Stimulated activated CD4-positive, alpha-beta T cell treated with anti-CD3 and anti-CD28 coated beads, TNF-alpha, amount 100 ng/mL, for 1 hour (primary cell): Measurements from ENCODE around the gene GPX5.
A peak's percentile ranks its signal among the peaks of the same experiment; 100 is the strongest.
"Not testable (repeated sequence)": the region's sequence is repeated elsewhere in the genome, so short reads cannot be mapped to it uniquely, and the experiment has no call there.

Experiments
- DNase-seq, 3 donors: peaks; one replicate each; pipeline ENCODE4 v3.0.0-alpha.2; 2020; ENCODE audit warnings: low read depth in 3 of 3, low spot score in 1 of 3

GPX5 gene

GRCh38 chr6:28525496-28526039 lies at the start of gene GPX5:
Gene GPX5 (plus strand): TSS chr6:28525881. CDS start chr6:28526014, 133 bp downstream.
- DNase-seq: no peak

DNA sequence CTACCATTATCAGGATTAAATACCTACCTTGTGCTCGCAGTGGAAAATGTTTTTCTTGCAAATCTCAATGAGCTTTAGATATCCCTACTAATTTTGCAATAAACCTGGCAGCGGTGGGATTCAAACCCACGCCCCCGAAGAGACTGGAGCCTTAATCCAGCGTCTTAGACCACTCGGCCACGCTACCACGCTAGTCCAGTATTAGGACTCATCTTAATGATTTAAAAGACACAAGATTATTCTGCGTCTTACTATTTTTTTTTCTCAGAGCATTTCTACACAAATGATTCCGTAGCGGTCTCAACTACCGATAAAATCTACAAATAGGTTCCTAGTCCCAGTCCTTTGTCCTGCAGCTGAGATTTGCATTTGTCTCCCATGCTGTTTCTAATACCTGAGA lies 47.2 kb upstream of the GPX5 start:
- no peak for DNase-seq

DNA sequence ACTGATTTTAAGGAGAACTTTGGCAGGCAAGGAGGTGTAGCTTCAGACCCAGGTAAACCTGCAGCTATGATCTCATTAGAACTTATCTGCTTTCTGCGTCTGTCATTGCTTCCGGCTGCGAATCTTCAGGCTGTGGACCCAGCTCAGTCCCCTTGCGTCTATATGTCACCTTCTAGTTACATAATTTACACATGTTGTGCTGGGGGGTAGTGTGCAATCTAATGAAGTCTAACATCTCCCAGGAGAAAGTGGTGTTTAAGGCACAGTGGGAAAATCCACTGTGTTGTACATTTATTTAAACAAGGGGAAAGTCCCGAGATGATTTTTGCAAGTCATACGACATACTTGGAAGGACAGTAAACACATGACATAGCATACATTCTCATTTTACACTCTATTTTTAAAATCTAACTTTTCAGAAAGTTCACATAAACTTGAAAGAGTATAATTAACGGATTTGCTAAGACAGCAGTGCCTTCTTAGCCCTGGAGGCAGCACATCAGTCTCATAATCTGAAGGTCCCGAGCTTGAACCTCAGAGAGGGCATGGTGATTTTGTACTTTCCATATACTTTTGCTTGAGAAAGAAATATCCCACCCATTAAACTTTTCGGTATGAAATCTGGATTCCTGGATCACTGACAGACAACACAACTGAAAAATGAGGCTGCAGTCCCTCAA lies 45.3 kb upstream of the GPX5 start:
- DNase-seq: no peak

DNA sequence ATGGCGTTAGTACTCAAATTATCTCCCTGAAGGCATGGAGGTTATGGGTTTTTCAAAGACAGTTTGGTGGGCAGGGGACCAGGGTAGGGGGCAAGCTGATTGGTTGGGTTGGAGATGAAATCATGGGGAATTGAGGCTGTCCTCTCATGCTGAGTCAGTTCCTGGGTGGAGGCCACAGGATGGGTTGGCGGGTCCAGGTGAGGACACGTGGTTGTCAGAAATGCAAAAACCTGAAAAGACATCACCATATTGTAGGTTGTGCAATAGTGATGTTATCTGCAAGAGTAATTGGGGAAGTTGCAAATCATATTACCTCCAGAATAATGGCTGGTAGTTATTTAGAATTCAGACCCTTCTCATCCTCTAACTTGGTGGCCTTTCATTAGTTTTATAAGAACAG lies 40.2 kb upstream of the GPX5 start:
- no peak for DNase-seq

GRCh38 chr6:28486533-28486932 lies 39.1 kb upstream of the GPX5 start:
- no peak for DNase-seq

DNA sequence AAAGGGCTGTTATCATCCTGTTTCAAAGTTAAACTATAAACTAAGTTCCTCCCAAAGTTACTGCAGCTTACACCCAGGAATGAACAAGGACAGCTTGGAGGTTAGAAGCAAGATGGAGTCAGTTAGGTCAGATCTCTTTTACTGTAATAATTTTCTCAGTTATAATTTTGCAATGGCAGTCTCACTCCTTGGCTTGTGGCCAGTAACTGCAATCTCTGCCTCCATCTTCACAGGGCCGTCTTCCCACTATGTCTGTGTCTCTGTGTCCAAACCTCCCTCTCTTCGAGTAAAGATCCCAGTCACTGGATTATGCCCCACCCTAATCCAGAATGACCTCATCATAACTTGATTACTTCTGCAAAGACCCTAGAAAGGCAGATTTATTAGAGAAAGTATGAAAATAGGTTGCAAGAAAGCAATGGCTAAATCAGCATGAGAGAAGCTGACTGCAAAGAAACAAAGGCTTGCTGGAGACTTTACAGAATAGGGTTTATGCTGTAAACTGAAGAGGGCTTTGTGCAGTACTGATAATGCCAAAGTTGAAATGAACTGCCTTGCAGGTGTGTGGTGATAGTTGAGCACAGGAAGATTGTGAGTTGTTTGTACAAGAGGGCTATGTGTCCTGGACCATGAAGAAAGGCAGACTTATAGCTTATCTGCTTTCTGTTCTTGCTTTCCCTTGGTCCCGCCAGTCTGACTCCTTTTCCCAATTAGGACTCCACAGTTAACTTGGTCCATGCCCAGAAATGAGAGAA lies 38.5 kb upstream of the GPX5 start:
- no peak for DNase-seq

- DNase-seq: no peak
Observed at GRCh38 chr6:28488916-28489365, 36.7 kb upstream of the GPX5 start.

- peak in 1 of 3 donors; percentile 21 for DNase-seq
Observed at GRCh38 chr6:28489366-28490204, 36.1 kb upstream of the GPX5 start.

DNA sequence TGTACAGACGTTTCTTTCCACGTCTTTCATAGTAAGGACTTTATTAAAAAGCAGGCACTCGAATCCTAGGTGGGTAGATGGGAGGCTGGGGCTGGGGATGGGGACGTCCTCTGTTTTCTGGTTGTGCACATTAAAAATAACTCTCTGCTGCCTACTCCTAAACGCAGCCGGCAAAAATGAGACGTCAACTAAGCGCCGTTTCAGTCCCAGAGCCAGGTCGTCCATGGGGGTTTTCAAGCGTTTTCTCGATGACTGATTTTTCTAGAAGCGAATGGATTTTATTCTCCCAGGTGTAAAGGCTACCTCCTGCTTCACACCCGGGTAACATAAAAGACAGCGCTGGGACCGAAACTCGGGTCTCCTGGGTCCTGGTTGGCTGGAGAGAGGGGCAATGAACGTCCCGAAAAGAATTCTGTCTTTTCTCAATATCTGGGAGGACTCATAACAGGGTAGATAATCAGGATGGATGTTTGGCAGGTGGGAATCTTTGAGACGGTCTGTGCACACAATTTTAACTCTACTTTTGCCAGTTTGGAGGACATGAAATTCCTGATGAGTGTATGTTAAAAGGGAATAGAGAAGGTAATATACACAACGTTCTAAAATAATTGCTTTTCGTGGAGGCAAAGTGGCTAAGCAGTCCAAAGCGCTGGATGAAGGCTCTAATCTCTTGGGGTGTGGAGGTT lies 35.3 kb upstream of the GPX5 start:
- no peak for DNase-seq

- DNase-seq: no peak
Observed at GRCh38 chr6:28491984-28492317, 33.7 kb upstream of the GPX5 start.

DNA sequence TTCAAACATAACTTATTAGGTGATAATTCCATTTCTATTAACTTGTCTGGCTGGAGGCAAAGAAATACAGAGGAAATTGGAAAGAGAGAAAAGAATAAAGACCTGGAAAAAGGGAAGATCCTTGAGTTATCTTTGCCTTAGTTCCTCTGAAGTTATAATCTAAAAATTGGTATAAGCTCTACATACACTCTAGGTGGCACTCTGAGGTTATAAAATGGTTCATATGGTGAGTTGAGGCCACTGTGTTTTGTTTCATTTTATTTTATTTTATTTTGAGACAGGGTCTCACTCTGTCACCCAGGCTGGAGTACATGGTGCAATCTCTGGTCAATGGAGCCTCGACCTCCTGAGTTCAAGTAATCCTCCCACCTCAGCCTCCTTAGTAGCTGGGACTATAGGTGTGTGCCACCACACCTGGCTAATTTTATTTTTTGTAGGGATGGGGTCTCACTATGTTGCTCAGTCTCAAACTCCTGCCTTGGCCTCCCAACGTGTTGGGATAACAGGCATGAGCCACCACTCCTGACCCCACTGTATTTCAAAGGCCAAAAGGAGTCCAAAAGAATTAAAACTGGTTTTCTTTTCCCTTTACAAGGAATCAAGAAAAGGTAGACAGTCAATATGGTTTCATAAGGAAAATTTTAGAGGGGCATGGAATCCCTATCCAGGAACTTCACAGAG lies 29.4 kb upstream of the GPX5 start:
- DNase-seq: no peak

- DNase-seq: no peak
Observed at GRCh38 chr6:28497306-28497705, 28.4 kb upstream of the GPX5 start.

DNA sequence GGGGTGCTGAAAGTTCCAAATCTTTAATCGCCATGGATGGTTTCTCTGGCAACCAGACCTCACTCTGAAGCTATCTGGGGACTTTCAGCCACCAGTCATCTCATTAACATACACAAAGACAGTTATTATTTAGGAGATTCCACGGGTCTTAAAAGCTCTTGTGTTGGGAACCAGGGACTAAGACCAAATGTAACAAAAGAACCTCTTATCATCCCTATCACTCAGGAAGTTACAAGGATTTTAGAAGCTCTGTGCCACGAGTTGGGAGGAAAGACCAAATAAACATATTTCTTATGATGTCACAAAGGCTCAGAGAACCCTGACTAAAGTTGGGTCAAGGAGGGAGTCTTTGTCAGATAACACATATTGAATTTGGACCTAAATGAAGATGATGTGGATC lies 27.8 kb upstream of the GPX5 start:
- DNase-seq: no peak

DNA sequence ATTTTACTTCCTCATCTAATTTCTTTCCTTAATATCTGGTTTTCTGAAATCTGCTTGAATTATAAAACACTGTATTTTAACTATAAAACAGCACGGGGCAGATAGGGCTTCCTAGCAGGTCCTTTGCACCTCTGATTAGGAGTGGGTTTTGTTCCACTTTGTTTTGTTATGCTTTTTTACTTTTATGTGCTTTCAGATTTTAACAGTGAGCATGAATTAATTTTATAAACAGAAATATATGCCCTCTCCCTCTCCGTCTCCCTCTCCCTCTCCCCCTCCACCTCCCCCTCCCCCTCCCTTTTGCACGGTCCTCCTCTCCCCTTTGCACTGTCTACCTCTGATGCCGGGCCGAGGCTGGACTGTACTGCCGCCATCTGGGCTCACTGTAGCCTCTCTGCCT lies 24.4 kb upstream of the GPX5 start:
- DNase-seq: no peak

DNA sequence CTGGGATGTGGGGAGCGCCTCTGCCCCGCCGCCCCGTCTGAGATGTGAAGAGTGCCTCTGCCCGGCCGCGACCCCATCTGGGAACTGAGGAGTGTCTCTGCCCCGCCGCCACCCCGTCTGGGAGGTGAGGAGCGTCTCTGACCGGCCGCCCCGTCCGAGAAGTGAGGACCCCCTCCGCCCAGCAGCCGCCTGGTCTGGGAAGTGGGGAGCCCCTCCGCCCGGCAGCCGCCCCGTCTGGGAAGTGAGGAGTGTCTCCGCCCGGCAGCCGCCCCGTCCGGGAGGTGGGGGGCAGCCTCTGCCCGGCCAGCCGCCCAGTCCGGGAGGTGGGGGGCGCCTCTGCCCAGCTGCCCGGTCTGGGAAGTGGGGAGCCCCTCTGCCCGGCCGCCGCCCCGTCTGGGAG lies 23.5 kb upstream of the GPX5 start:
- DNase-seq: not testable (repeated sequence)

GRCh38 chr6:28502709-28503305 lies 22.9 kb upstream of the GPX5 start:
- not testable (repeated sequence) for DNase-seq

DNA sequence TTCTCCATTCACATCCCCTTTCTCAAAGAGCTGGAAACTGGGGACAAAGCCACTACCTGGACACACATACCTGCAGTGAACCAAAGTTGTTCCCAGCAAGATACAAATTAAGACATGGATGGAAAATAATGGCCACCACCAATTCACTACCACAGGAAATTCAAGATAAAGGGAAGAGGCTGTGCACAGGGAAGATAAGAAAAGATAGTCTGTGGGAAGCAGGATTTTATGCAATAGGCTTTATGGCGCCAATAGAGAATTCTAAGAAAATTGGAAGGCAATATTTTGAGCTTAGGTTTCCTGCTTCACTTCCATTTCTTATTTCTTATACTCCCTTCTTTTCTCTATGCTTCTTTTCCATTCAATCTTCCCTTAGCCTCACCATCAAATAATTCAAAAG lies 19.9 kb upstream of the GPX5 start:
- DNase-seq: no peak

GRCh38 chr6:28506807-28507475 lies 18.7 kb upstream of the GPX5 start:
- DNase-seq: no peak

GRCh38 chr6:28511628-28512300 lies 13.9 kb upstream of the GPX5 start:
- no peak for DNase-seq
